Adipose tissue (tissue), 3 donors: Measurements from ENCODE around the gene IL1RAPL1. TPM values are rescaled to one million over a fixed set of nuclear protein-coding genes. Genes with fewer than 3 reads are reported as not detected.
"Not testable (repeated sequence)": the region's sequence is repeated elsewhere in the genome, so short reads cannot be mapped to it uniquely, and the experiment has no call there.

Experiments
- H3K27ac ChIP-seq: one replicate; pipeline ENCODE4 v1.5.1; 2013; ENCODE audit warnings: low read depth, low read length
- WGBS, 3 donors: extraction: QIAGEN DNeasy Blood & Tissue Kit; methylation state at CpG; one replicate each; pipeline ENCODE4 v1.1.7; 2013; 5-methylcytosine and 5-hydroxymethylcytosine counted together
- polyA plus RNA-seq, 3 donors: library from polyadenylated mRNA; stranded (reverse); fragments of 200-250 nt; gene quantifications; one replicate each; pipeline ENCODE4 v1.2.3, GENCODE V29; 2013
- donor health status: healthy with polysubstance abuse.
- donor health status: Bipolar disorder and iron deficiency.
- donor health status: healthy.

The IL1RAPL1 gene
- polyA plus RNA-seq, 3 donors = not detected

- H3K27ac ChIP-seq = no peak overlapping the region
- 63 to 72% (median 71%) methylated on average over 1 of the region's 1 CpG for WGBS, 3 donors
Observed at GRCh38 chrX:29040160-29040559, 452.9 kb downstream of the IL1RAPL1 start.

DNA sequence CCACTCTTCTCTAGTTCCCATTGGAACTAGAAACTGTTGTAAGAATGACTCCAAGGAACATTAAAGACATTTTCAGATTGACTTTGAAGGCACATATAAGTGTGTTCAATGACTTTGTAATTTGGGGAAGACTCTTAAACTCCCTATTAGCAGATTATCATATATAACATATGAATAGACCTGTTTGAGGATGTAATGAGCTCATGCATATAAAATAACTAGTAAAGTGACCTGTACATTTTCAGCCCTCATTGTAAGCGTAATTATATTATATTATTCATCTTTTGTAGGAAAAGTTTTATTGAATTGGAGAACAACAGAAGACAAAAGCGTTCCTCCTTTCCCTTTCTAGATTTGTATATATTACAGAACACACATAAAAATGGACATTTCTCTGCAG is 455.1 kb downstream of the IL1RAPL1 start:
- 68 to 88% (median 84%) methylated on average over 2 of the region's 2 CpGs for WGBS, 3 donors
- no peak overlapping the region for H3K27ac ChIP-seq

DNA sequence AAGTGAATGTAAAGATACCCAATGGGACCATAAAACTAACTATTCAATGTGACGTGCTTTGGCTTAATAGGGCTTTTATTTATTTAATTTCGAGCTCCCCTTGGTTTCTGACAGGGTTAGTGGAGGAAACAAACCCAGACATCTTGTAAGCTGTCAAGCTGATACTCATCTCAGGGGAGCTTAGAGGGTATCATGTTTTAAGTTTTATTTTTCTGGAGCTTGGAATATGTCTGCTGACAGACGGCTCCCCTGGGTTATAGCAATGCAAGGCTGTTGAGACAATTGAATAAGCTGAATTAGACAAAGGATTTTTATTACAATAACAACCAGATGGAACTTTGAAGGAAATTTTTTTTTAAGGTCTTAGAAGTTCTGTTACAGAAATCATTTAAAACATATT is 456.5 kb downstream of the IL1RAPL1 start:
- no peak overlapping the region for H3K27ac ChIP-seq
- WGBS, 3 donors = 65 to 67% (median 66%) methylated on average over 3 of the region's 3 CpGs

DNA sequence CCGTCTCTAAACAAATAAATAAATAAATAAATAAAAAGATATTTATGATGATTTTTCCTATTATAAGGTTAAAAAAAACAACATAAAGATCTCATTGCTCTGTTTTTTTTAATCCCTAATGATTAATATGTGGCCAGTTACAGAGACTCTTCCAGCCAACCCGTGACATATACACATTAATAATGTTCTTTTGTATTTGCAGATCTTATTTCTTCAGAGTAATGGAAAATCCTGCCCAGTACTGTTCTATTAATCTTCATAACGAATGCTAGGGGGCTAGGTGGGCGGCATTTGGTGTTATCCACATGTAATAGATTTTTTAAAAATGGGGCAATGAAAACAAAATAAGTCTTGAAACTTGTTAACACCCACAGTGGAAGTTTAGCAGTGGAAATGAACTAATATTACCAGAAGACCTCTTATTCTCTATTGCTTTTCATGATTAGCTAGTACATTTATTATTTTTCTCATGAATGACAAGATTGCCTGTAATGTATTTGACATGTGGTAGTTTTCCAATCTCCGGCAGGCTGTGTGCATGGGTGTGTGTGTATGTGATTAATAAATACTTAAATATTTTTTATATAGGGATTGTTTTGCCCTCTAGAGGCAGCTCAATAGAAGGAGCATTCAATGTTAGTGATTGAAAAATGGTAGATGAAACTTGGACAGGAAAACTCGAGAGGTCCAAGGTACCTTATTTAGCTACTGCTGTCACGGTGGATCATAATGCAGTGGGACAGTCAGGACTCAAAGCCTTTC is 457.4 kb downstream of the IL1RAPL1 start:
- WGBS, 3 donors = 38 to 63% (median 61%) methylated on average over 7 of the region's 7 CpGs
- no peak overlapping the region for H3K27ac ChIP-seq

DNA sequence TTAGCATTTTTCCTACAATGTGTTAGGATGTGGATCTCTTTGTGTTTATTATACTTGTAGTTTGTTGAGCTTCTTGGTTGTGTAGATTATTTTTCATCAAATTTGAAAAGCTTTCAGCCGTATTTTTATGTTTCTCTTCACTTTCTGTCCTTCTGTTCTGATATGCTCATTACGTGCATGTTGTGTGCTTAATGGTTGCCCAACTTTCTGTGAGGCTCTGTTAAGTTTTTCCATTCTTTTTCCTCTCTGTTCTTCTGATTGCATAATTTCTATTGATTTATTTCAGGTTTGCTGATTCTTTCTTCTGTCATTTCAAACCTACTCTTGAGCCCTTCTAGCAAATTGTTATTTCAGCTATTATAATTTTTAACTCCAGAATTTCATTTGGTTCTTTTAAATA is 478.2 kb downstream of the IL1RAPL1 start:
- no peak overlapping the region for H3K27ac ChIP-seq
- 86 to 92% (median 87%) methylated on average over 2 of the region's 2 CpGs for WGBS, 3 donors

DNA sequence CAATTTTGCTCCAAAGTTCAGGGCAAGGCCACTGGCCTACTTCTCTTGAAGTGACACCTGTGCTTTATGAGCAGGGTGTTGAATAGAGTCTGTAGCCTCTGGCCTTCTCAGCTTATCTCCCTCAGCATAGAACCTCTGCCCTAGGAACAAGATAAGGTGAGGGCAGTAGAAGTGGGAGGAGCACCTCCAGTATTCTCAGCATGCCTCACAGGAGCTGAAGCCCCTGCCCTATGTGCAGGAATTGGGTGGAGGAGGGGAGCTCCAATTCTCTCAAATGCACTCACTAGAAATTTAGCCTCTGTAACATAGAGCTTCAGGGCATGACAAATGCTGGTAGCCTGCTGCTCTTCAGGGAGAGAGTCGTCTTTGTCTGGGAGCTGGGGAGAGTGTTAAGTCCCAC is 479.3 kb downstream of the IL1RAPL1 start:
- H3K27ac ChIP-seq = no peak overlapping the region
- WGBS, 3 donors = 30 to 43% (median 42%) methylated on average over 1 of the region's 1 CpG

DNA sequence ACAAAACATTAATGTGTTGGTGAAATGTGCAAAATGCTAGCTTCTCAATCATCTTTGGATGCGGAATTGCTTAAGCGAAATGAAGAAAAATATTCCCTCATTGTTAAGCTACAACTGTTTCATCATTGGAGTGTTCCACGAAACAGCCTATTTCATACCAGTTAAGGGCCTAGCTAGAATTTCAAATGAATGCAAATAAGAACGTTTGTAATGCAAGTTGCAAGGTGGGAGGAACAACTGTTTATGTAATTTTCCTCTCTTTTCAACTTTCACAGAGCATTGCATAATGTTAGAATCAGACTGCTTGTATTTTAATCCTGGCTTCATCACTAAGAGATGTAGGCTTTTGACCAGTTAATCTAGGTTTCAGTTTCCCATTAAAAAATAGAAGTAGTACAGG is 480.1 kb downstream of the IL1RAPL1 start:
- H3K27ac ChIP-seq = no peak overlapping the region
- WGBS, 3 donors = 58 to 68% (median 68%) methylated on average over 4 of the region's 4 CpGs

GRCh38 chrX:29071525-29072320 is 484.5 kb downstream of the IL1RAPL1 start:
- H3K27ac ChIP-seq = no peak overlapping the region
- WGBS, 3 donors = 71 to 82% (median 81%) methylated on average over 5 of the region's 5 CpGs

GRCh38 chrX:29082558-29082957 is 495.3 kb downstream of the IL1RAPL1 start:
- WGBS, 3 donors = 78 to 81% (median 78%) methylated on average over 3 of the region's 3 CpGs
- no peak overlapping the region for H3K27ac ChIP-seq

- H3K27ac ChIP-seq = no peak overlapping the region
- WGBS, 3 donors = 59 to 82% (median 73%) methylated on average over 2 of the region's 2 CpGs
Observed at GRCh38 chrX:29083823-29084222, 496.6 kb downstream of the IL1RAPL1 start.

GRCh38 chrX:29090811-29091210 is 503.6 kb downstream of the IL1RAPL1 start:
- WGBS, 3 donors = 27 to 44% (median 29%) methylated on average over 2 of the region's 2 CpGs
- H3K27ac ChIP-seq = no peak overlapping the region

GRCh38 chrX:29107231-29107630 is 520.0 kb downstream of the IL1RAPL1 start:
- WGBS, 3 donors = 33 to 61% (median 53%) methylated on average over 1 of the region's 1 CpG
- no peak overlapping the region for H3K27ac ChIP-seq

DNA sequence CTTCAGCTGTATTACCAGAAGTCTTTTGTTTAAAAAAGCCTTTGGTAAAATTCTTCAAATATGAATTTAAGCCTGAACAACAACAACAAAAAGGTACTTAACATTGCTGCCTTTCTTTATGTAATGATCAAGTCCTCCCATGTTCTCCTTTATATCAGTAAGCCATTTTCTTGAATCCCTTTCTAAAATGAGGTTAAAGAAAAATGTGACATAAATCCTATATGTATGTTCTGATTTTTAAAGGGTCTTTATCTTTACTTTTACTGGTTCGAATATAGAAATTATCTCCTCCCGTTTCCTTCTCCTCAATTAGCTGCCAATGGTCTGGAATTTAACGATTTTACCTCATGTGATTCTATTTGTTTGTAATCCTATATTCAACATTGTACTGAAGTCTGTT is 522.8 kb downstream of the IL1RAPL1 start:
- H3K27ac ChIP-seq = no peak overlapping the region
- WGBS, 3 donors = 26 to 76% (median 70%) methylated on average over 3 of the region's 3 CpGs

DNA sequence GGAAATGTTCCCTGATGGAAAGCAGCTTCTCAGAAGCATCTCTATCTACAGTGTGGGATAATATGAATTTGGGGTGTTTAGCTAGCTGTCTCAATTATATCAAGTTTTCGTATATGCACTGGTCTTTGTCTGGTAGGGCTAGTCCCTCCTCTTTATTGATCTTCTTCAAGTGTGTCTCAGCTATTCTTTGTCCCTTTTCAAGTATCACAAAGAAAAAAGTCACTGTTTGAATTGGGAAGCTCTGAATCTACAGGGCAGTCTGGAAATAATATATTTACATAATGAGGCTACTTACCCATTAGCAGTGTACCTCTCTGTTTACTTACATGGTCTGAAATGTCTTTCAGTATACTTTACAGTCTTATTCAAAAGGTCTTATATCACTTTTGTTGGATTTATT is 526.0 kb downstream of the IL1RAPL1 start:
- WGBS, 3 donors = 36 to 90% (median 57%) methylated on average over 1 of the region's 1 CpG

GRCh38 chrX:29122817-29123216 is 535.6 kb downstream of the IL1RAPL1 start:
- H3K27ac ChIP-seq = not testable (repeated sequence)
- WGBS, 3 donors = 48 to 64% (median 59%) methylated on average over 2 of the region's 2 CpGs

More for the DNA sequence above, 526.0 kb downstream of the IL1RAPL1 start:
- no peak overlapping the region for H3K27ac ChIP-seq

- 59 to 78% (median 65%) methylated on average over 4 of the region's 4 CpGs for WGBS, 3 donors
Observed at GRCh38 chrX:29130905-29131304, 543.7 kb downstream of the IL1RAPL1 start.

DNA sequence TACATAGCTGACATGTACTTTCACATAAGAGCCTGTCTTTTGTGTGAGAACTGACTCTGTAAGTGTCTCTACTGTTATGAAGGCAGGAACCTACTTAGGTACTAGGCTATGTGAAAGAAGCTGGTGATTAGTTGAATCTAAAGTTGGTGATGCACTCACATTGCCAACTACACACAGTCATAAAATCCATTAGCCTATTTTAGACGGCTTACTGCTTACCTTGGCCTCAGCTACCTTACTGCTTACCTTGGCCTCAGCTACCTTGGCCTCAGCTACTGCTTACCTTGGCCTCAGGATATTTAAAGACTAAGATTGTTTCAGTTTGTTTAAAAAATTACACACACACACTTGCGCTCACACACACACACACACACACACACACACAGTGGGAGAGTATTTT is 549.7 kb downstream of the IL1RAPL1 start:
- 46 to 80% (median 75%) methylated on average over 2 of the region's 2 CpGs for WGBS, 3 donors
- H3K27ac ChIP-seq = no peak overlapping the region

More at GRCh38 chrX:29130905-29131304, 543.7 kb downstream of the IL1RAPL1 start:
- no peak overlapping the region for H3K27ac ChIP-seq

- WGBS, 3 donors = 78 to 88% (median 86%) methylated on average over 2 of the region's 2 CpGs
Observed at GRCh38 chrX:29138003-29138402, 550.8 kb downstream of the IL1RAPL1 start.

GRCh38 chrX:29143356-29143755 is 556.1 kb downstream of the IL1RAPL1 start:
- no peak overlapping the region for H3K27ac ChIP-seq
- WGBS, 3 donors = 82 to 89% (median 82%) methylated on average over 5 of the region's 5 CpGs

More at GRCh38 chrX:29138003-29138402, 550.8 kb downstream of the IL1RAPL1 start:
- H3K27ac ChIP-seq = no peak overlapping the region
